NCI-H1417 (cell line): ENCODE measurements around the gene ZNF76.

ENCODE experiments used
- DNase-seq, 3 experiments: peaks; one replicate each; lab custom pipeline; 2025; lab: John Stamatoyannopoulos, UW

The ZNF76 gene

GRCh38 chr6:35259194-35259947 is at the start of gene ZNF76:
Gene ZNF76 (plus strand): TSS chr6:35259735. CDS start chr6:35281152, 21,417 bp downstream.
- DNase-seq, result peak; percentile 95 to 98 (median 97)

GRCh38 chr6:35213298-35213791 is 46.2 kb upstream of the ZNF76 start:
- peak in 2 of 3 experiments; percentile 55 for DNase-seq

- DNase-seq, result peak; percentile 15 to 74 (median 67)
Observed at GRCh38 chr6:35213824-35214756, 45.4 kb upstream of the ZNF76 start, which contains the start of gene SCUBE3. Gene SCUBE3 (plus strand): TSS chr6:35213956. CDS start chr6:35214419, 463 bp downstream.

GRCh38 chr6:35214869-35215664 is 44.5 kb upstream of the ZNF76 start:
- peak in 1 of 3 experiments; percentile 28 for DNase-seq

GRCh38 chr6:35215665-35216411 is 43.7 kb upstream of the ZNF76 start:
- peak in 1 of 3 experiments; percentile 28 for DNase-seq

GRCh38 chr6:35216412-35216732 is 43.2 kb upstream of the ZNF76 start:
- DNase-seq, result no peak

- peak in 2 of 3 experiments; percentile 41 to 77 for DNase-seq
Observed at GRCh38 chr6:35216851-35217811, 42.4 kb upstream of the ZNF76 start.

- no peak for DNase-seq
Observed at GRCh38 chr6:35218021-35218420, 41.5 kb upstream of the ZNF76 start.

GRCh38 chr6:35218456-35218855 is 41.1 kb upstream of the ZNF76 start:
- DNase-seq, result no peak

- DNase-seq, result peak in 2 of 3 experiments; percentile 72 to 90
Observed at GRCh38 chr6:35219683-35220326, 39.7 kb upstream of the ZNF76 start.

- DNase-seq, result no peak
Observed at GRCh38 chr6:35220711-35221110, 38.8 kb upstream of the ZNF76 start.

GRCh38 chr6:35223396-35223795 is 36.1 kb upstream of the ZNF76 start:
- DNase-seq, result no peak

GRCh38 chr6:35224720-35225119 is 34.8 kb upstream of the ZNF76 start:
- DNase-seq, result peak in 1 of 3 experiments; percentile 47

GRCh38 chr6:35228481-35228880 is 31.1 kb upstream of the ZNF76 start:
- peak; percentile 36 to 89 (median 65) for DNase-seq

GRCh38 chr6:35229304-35229703 is 30.2 kb upstream of the ZNF76 start:
- no peak for DNase-seq

- no peak for DNase-seq
Observed at GRCh38 chr6:35230498-35230897, 29.0 kb upstream of the ZNF76 start.

GRCh38 chr6:35230950-35231349 is 28.6 kb upstream of the ZNF76 start:
- DNase-seq, result no peak

- DNase-seq, result no peak
Observed at GRCh38 chr6:35231563-35231962, 28.0 kb upstream of the ZNF76 start.

GRCh38 chr6:35234901-35235300 is 24.6 kb upstream of the ZNF76 start:
- no peak for DNase-seq
